Suprapubic skin (tissue), 4 donors: ENCODE measurements around the gene TEKT3. TPM values are rescaled to one million over a fixed set of nuclear protein-coding genes. Genes with fewer than 3 reads are reported as not detected.

ENCODE experiments used
- DNase-seq, 2 donors: peaks; one replicate each; pipeline ENCODE4 v3.0.0-alpha.2; 2019; ENCODE audit warnings: low spot score in 2 of 2
- H3K27ac ChIP-seq: fragments of 200-600 bp; sonication (generic); one replicate; pipeline ENCODE4 v1.5.1; 2019
- H3K27me3 ChIP-seq: fragments of 200-600 bp; sonication (generic); one replicate; pipeline ENCODE4 v1.5.1; 2019
- H3K36me3 ChIP-seq: fragments of 200-600 bp; sonication (generic); one replicate; pipeline ENCODE4 v1.5.1; 2019
- H3K4me1 ChIP-seq: fragments of 200-600 bp; sonication (generic); one replicate; pipeline ENCODE4 v1.5.1; 2019
- H3K4me3 ChIP-seq: fragments of 200-600 bp; sonication (generic); one replicate; pipeline ENCODE4 v1.5.1; 2019; ENCODE audit warnings: mild to moderate bottlenecking
- H3K9me3 ChIP-seq: fragments of 200-600 bp; sonication (generic); one replicate; pipeline ENCODE4 v1.5.1; 2019
- CTCF ChIP-seq, 2 donors: fragments of 200-600 bp in 1 of 2; fragments of 450-650 bp in 1 of 2; sonication (generic) in 1 of 2; IDR thresholded peaks; one replicate each; pipeline ENCODE4 v1.5.1; 2016 to 2019; ENCODE audit warnings: antibody characterized with exemption in 2 of 2, mild to moderate bottlenecking in 1 of 2, moderate library complexity in 1 of 2
- EP300 ChIP-seq: sonication (generic); formaldehyde crosslinking; IDR thresholded peaks from one replicate; pipeline ENCODE4 v1.6.1; 2017; ENCODE audit warnings: antibody characterized with exemption
- POLR2A ChIP-seq, 2 donors: fragments of 450-650 bp; IDR thresholded peaks; one replicate each; pipeline ENCODE4 v1.6.1; 2017; ENCODE audit warnings: antibody characterized with exemption in 2 of 2, mild to moderate bottlenecking in 2 of 2, moderate library complexity in 2 of 2
- POLR2AphosphoS5 ChIP-seq, 3 donors: sonication (generic); formaldehyde crosslinking; IDR thresholded peaks; one replicate each; pipeline ENCODE4 v1.6.1; 2017; ENCODE audit warnings: antibody characterized with exemption in 3 of 3
- WGBS: methylation state at CpG from one replicate; pipeline ENCODE4 v1.1.5; 2018; 5-methylcytosine and 5-hydroxymethylcytosine counted together
- total RNA-seq, 4 donors: library from RNA; depleted of rRNA; stranded (reverse); fragments of >200 nt; gene quantifications; one replicate each; pipeline ENCODE4 v1.1.0, GENCODE V29; 2016

TEKT3 gene
- total RNA-seq, 4 donors from 2014 or later: not detected

DNA sequence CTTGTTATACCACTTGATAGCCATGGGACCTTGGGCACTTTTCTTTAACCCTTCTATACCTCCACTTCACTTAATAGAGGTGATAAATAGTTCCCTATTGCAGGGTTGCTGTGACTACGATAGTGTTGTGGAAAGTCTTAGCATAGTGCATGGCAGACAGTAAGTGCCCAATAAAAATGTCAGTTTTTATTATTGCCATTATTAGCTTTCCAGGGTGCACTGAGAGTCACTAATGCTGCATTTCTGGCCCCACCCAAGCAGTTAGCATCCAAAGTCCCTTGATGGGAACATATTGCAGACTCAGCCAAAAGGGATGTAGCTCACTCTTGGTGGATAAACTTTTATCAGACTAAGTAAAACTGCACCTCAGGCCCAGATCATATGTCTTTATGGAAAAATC lies 41.5 kb upstream of the TEKT3 start:
- DNase-seq: no peak
- H3K27ac ChIP-seq: no peak overlapping the region
- TF ChIP-seq POLR2AphosphoS5 (IDR thresholded peaks at IDR 0.05) (no peak), POLR2A (IDR thresholded peaks at IDR 0.05) (no peak), EP300 (no peak), CTCF (IDR thresholded peaks at IDR 0.05) (no peak)
- WGBS: 67% methylated on average over 1 of the region's 1 CpG
- no peaks in the 10 kb centered on the region for H3K9me3 ChIP-seq
- H3K27me3 ChIP-seq: no peaks in the 10 kb centered on the region
- no peak overlapping the region for H3K4me3 ChIP-seq
- no peaks in the 10 kb centered on the region for H3K36me3 ChIP-seq
- peaks cover 11% of the 10 kb centered on the region for H3K4me1 ChIP-seq

DNA sequence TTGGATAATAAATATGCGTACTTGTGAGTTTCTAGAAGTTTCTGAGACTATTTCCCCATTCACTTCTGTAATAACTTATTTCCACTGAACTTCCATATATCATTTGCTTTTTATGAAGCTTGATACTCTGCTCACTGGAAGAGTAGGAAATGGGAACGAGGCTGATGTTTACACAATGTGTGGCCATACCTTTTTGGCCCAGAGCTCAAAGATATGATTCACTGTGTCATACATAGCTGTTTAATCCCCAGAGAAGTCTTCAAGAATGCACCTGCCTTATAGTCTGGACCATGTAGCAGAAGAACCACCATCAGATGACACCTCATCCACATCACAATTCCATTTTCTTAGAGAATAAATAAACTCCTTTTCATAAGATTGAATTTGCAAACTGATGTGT lies 40.3 kb upstream of the TEKT3 start:
- no peak overlapping the region for H3K4me3 ChIP-seq
- H3K4me1 ChIP-seq: peaks cover 16% of the 10 kb centered on the region
- no peak overlapping the region for H3K27ac ChIP-seq
- 57% methylated on average over 2 of the region's 2 CpGs for WGBS
- no peaks in the 10 kb centered on the region for H3K9me3 ChIP-seq
- no peak for TF ChIP-seq CTCF (IDR thresholded peaks at IDR 0.05)
- no peak for TF ChIP-seq POLR2AphosphoS5 (IDR thresholded peaks at IDR 0.05)
- no peak for TF ChIP-seq EP300
- no peak for TF ChIP-seq POLR2A (IDR thresholded peaks at IDR 0.05)
- H3K27me3 ChIP-seq: no peaks in the 10 kb centered on the region
- no peak for DNase-seq
- H3K36me3 ChIP-seq: no peaks in the 10 kb centered on the region

DNA sequence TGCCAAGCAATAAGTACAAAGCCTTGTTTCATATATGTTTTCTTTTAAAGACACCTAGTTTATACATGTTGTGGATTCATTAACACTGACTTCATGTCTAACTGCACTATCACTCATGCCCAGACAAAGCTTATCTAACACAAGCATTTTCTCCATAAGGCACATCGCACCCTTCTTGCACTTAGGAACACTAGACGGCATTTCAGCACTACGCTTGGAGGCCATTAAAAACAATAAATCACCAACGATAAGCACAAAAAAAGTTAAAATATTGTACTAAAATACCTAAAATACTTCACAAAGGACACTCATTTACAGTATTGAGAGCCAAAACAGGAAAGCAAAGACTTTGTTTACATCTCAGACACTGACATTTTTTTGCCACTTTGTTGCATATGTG lies 39.0 kb upstream of the TEKT3 start:
- TF ChIP-seq EP300: no peak
- TF ChIP-seq POLR2AphosphoS5 (IDR thresholded peaks at IDR 0.05): no peak
- no peak for TF ChIP-seq CTCF (IDR thresholded peaks at IDR 0.05)
- no peak for TF ChIP-seq POLR2A (IDR thresholded peaks at IDR 0.05)
- WGBS: 67% methylated on average over 4 of the region's 4 CpGs

DNA sequence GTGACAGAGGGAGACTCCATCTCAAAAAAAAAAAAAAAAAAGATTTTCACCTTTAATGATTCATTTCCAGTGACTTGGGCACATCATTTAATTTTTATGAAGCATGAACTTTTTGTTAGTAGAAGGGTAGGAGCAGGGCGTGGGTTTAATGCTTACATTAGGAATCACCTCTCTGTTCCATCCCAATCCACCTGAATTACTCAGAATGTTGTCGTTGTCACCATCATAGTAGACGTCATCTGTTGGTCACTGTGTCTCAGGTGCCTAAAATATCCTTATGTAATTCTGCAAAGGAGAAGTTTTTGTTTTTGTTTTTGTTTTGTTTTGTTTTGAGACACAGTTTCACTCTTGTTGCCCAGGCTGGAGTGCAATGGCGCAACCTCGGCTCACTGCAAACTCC lies 38.3 kb upstream of the TEKT3 start:
- DNase-seq: no peak
- H3K36me3 ChIP-seq: no peaks in the 10 kb centered on the region
- peaks cover 15% of the 10 kb centered on the region for H3K4me1 ChIP-seq
- no peak for TF ChIP-seq EP300
- H3K27ac ChIP-seq: no peak overlapping the region
- H3K4me3 ChIP-seq: no peak overlapping the region
- H3K9me3 ChIP-seq: no peaks in the 10 kb centered on the region
- WGBS: 86% methylated on average over 5 of the region's 5 CpGs
- H3K27me3 ChIP-seq: no peaks in the 10 kb centered on the region

More for the DNA sequence above, 39.0 kb upstream of the TEKT3 start:
- Histone ChIP-seq H3K27ac (no peak overlapping the region), H3K4me3 (no peak overlapping the region), H3K4me1 (peaks cover 16% of the 10 kb centered on the region), H3K27me3 (no peaks in the 10 kb centered on the region), H3K9me3 (no peaks in the 10 kb centered on the region), H3K36me3 (no peaks in the 10 kb centered on the region)
- no peak for DNase-seq

- Histone ChIP-seq H3K4me1 (peaks cover 5% of the 10 kb centered on the region), H3K27ac (no peak overlapping the region), H3K9me3 (no peaks in the 10 kb centered on the region), H3K27me3 (no peaks in the 10 kb centered on the region), H3K4me3 (no peak overlapping the region), H3K36me3 (no peaks in the 10 kb centered on the region)
- TF ChIP-seq EP300: no peak
- no peak for TF ChIP-seq POLR2A (IDR thresholded peaks at IDR 0.05)
- TF ChIP-seq CTCF (IDR thresholded peaks at IDR 0.05): no peak
- TF ChIP-seq POLR2AphosphoS5 (IDR thresholded peaks at IDR 0.05): no peak
- no peak for DNase-seq
- 92% methylated on average over 4 of the region's 4 CpGs for WGBS
Measured at GRCh38 chr17:15378243-15378642, 36.8 kb upstream of the TEKT3 start.

DNA sequence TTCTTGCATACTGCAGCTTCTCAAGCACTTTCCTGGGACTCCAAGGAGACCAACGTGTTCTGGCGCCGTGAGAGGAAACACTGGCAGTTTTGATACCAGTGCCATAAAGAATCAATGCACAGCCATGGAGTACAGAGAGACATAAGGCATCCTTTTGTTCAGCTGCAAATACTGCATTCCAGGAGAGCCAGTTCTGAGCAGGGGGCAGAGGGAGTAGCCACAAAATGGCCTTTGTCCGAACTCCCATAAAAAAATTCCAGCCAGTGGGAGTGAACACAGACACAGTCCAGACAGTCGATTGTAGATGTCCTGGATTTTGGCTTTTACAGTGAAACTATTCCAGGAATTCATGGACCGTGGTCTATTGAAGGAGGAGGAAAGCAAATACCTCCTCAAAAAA lies 36.2 kb upstream of the TEKT3 start:
- no peak for DNase-seq
- no peaks in the 10 kb centered on the region for H3K9me3 ChIP-seq
- no peak overlapping the region for H3K27ac ChIP-seq
- WGBS: 55% methylated on average over 6 of the region's 6 CpGs
- H3K4me3 ChIP-seq: no peak overlapping the region
- H3K36me3 ChIP-seq: no peaks in the 10 kb centered on the region
- no peaks in the 10 kb centered on the region for H3K27me3 ChIP-seq
- peaks cover 5% of the 10 kb centered on the region for H3K4me1 ChIP-seq
- TF ChIP-seq CTCF (IDR thresholded peaks at IDR 0.05) (no peak), POLR2A (IDR thresholded peaks at IDR 0.05) (no peak), EP300 (no peak), POLR2AphosphoS5 (IDR thresholded peaks at IDR 0.05) (no peak)
